Activated CD4-positive, alpha-beta T cell treated with anti-CD3 and anti-CD28 coated beads for 24 hours (primary cell): ENCODE measurements around the gene MIDN.
A peak's percentile ranks its signal among the peaks of the same experiment; 100 is the strongest.

ENCODE experiments used
- DNase-seq, 2 donors: peaks; one replicate each; pipeline ENCODE4 v3.0.0-alpha.2; 2020; ENCODE audit warnings: low read depth in 2 of 2

Gene MIDN

GRCh38 chr19:1233115-1233667 lies 15.2 kb upstream of the MIDN start:
- DNase-seq, result no peak

- DNase-seq, result no peak
Measured at GRCh38 chr19:1234051-1234954, 14.1 kb upstream of the MIDN start.

- no peak for DNase-seq
Measured at GRCh38 chr19:1234955-1235380, 13.4 kb upstream of the MIDN start.

GRCh38 chr19:1235625-1236538 lies 12.5 kb upstream of the MIDN start:
- no peak for DNase-seq

DNA sequence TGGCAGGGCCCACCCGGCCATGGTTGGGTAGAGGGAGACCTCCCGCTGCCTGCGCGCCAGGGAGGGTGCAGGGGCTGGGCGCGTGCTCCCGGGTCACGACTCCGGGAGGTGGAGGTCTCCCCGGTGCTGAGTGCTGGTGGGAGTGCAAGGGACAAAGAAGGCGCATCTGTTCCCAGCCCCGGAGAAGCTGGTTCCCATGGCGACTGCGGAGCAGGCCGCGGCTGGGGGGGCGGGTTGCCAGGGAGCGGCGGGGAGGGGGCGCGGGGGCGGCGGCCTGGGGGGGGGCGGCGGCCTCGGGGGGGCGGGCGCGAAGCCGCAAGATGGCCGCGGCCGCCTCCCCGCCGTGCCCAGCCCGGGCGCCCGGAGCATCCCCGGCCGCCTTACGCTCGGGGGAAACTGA lies 11.8 kb upstream of the MIDN start:
- DNase-seq, result no peak

- no peak for DNase-seq
Measured at GRCh38 chr19:1237027-1237659, 11.2 kb upstream of the MIDN start.

- no peak for DNase-seq
Measured at GRCh38 chr19:1237754-1238368, 10.5 kb upstream of the MIDN start, which contains the start of gene CBARP. Gene CBARP, minus strand, starts transcription at chr19:1238005. Its CDS starts 1,905 bp downstream, at chr19:1236100.

GRCh38 chr19:1238369-1239303 lies 9.7 kb upstream of the MIDN start:
- no peak for DNase-seq

DNA sequence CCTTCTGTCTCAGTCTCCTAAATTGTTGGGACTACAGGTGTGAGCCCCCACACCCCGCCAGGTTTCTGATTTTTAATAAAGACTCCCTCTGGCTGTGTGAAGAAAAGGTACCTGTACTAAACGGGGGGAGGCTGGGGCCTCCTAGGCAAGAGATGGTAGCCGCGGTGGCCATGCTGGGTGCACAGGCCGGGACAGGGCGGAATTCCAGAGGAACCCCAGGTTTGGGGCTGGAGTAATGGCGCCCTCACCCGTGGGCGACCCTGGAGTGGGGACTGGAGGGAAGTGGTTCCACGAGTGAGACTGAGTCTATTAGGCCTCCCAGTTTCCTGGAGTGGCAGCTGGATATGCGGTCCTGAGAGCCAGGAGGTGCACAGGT lies 9.0 kb upstream of the MIDN start:
- DNase-seq, result no peak

DNA sequence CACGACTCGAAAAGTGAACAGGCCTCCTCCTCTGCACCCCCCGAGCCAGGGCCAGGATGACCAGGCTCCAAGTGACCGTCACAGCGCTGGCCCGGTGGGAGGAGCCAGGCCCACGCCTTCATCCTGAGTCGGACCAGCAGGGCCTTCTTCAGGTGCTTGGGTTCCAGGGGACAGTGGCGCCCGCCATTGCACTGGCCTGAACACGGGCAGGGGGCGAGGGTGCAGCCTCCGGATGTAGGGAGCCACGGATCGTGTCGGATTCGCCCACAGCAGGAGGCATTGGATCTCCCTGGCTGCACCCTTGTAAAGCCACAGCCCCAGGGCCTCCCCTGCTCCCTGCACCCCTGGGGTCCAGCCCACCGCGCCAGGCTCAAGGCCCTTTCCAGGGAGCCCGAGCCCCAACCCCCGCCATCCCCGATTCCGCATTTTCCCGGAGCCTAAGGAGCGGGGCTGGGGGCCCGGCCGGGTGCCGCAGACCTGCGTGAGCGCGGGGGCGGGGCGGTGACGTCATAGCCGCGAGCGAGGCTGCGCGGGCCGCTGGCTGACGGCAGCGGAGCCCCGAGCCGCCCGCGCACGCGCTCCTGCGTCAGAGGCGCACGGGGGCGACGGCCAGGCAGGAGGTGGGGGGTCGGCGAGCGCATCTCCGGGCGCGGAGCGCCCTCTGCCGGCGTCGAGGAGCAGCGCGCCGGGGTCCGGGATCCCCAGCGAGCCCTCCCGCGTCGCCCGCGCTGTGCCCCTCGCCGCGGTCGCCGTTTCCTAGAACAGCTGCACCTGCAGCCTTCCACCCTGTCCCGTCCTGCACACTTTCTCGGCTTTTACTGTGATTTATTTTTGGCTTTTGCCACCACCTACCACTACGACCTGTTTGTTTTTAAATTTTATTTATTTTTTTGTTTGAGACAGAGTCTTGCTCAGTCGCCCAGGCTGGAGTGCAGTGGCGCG lies 8.3 kb upstream of the MIDN start:
- peak; percentile 90 to 96 for DNase-seq

DNA sequence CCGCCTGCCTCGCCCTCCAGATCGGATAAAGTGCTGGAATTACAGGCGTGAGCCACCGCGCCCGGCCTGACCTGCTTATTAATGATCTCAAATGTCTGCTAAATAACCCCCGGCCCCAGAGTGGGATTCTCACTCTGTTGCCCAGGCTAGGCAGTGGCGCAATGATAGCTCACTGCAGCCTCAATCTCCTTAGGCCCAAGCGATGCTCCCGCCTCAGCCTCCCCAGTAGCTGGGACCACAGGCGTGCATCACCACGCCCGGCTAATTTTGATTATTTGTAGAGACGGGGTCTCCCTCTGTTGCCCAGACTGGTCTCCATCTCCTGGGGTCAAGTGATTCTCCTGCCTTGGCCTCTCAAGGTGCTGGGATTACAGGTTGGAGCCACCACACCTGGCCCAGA lies 7.5 kb upstream of the MIDN start:
- no peak for DNase-seq

DNA sequence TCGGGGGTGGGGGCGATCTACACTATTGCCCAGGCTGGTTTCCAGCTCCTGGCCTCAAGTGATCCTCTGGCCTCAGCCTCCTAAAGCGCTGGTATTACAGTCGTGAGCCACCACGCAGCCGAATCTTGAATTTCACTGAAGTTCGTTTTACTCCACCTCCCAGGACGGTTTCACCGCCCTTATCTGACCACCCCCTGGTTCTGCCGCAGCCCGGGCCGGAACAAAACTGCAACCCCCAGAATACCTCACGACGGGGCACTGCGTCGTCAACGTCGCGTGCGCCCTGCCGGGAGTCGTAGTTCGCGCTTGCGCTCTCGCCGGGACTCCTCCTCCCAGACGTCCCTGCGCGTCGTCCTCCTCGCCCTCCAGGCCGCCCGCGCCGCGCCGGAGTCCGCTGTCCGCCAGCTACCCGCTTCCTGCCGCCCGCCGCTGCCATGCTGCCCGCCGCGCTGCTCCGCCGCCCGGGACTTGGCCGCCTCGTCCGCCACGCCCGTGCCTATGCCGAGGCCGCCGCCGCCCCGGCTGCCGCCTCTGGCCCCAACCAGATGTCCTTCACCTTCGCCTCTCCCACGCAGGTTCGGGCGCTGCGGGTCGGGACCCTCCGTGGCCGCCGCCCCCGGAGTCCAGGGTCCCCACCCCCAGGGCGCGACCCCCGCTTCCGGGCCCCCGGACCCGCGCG lies 6.8 kb upstream of the MIDN start, which contains the start of gene ATP5F1D:
TSS of gene ATP5F1D (plus strand) at position 335 of the 679 bp plus-strand sequence. CDS start at position 435, 100 bp downstream.
- peak; percentile 85 to 94 for DNase-seq

- peak; percentile 75 to 77 for DNase-seq
Measured at GRCh38 chr19:1243768-1244692, 4.4 kb upstream of the MIDN start.

- DNase-seq, result no peak
Measured at GRCh38 chr19:1244693-1245451, 3.5 kb upstream of the MIDN start.

DNA sequence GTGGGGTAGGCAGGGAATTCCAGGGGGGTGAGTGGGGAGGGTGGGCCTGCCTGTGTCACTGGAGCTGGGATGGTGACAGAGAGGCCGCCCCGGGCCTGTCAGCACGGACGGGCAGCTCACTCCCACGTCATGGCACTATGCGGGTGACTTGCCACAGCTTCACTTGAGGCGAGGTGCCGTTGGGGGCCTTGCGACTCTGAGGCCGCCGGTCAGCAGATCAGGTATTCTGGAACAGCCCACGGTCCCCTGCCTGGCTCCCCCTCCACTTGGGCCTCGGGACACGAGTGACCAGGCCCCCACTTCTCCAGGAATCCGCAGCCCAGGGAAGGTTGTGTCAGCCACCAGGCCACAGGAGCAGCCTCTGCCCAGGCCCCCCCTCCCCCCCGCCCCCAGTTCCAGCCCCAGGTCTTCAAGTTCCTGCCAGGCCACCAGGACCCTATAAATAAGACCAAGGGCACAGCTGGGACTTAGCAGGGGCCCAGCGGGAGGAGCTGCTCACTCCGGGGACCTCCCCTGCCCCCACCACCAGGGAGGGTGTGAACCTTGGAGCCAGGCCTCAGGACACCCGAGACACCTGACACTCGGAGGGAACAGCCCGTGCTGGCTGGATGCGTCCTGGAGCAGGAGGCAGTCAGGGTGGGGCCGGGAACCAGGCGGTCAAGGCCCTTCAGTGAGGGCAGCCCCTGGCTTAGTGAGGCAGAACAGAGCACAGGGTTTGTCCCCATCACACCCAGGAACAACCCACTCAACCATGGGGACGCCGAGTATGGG lies 2.7 kb upstream of the MIDN start:
- no peak for DNase-seq
